IMR-90 (cell line): ENCODE data around the gene THADA. TPM values are rescaled to one million over a fixed set of nuclear protein-coding genes. Genes with fewer than 3 reads are reported as not detected.

Source experiments
- ATAC-seq: fragments of 200-7000 bp; cut with Tn5 transposase; 2 replicates; pipeline ENCODE4 v1.9.1; 2020; ENCODE audit warnings: low read depth, mild to moderate bottlenecking, moderate library complexity
- BruUV-seq: library from RNA; stranded (reverse); fragments of 400-500 nt; replicated peaks from 2 replicates; lab custom pipeline; 2021; lab: Mats Ljungman, UMichigan
- CTCF ChIA-PET: fragments of 300-600 bp; formaldehyde crosslinking; extraction: SDS; loops from one replicate; lab custom pipeline; 2021; ENCODE audit warnings: antibody characterized with exemption; lab: Yijun Ruan, JAX
- POLR2A ChIA-PET: fragments of 300-600 bp; sonication (Branson Sonifier 250); formaldehyde crosslinking; loops from one replicate; lab custom pipeline; 2022; ENCODE audit warnings: antibody characterized with exemption; ENCODE audit not compliant: unreplicated experiment; lab: Charles Lee
- DNase-seq: peaks from one replicate; pipeline ENCODE4 v3.0.0; 2013
- H2AFZ ChIP-seq: replicated peaks from 2 replicates; pipeline ENCODE3; 2013; ENCODE audit warnings: low read length, mild to moderate bottlenecking; ENCODE audit not compliant: poor library complexity
- H2AK5ac ChIP-seq: 2 replicates; pipeline ENCODE4 v1.6.1; 2013; ENCODE audit warnings: low read depth, low read length, inconsistent platforms
- H2AK9ac ChIP-seq: replicated peaks from 2 replicates; pipeline ENCODE3; 2013; ENCODE audit warnings: mild to moderate bottlenecking, low read depth, low read length, moderate library complexity; ENCODE audit not compliant: poor library complexity
- H2BK120ac ChIP-seq: 2 replicates; pipeline ENCODE4 v1.6.1; 2013; ENCODE audit warnings: low read depth, low read length, inconsistent platforms
- H2BK15ac ChIP-seq: 3 replicates; pipeline ENCODE4 v1.6.1; 2013; ENCODE audit warnings: low read depth, low read length, inconsistent platforms
- H2BK20ac ChIP-seq: 2 replicates; pipeline ENCODE4 v1.6.1; 2013; ENCODE audit warnings: low read depth, mild to moderate bottlenecking, inconsistent platforms, low read length, moderate library complexity
- H2BK5ac ChIP-seq: 2 replicates; pipeline ENCODE4 v1.6.1; 2013; ENCODE audit warnings: mild to moderate bottlenecking, low read depth, low read length, inconsistent platforms; ENCODE audit not compliant: poor library complexity, severe bottlenecking
- H3K14ac ChIP-seq: replicated peaks from 2 replicates; pipeline ENCODE4 v1.6.1; 2013; ENCODE audit warnings: low read depth, low read length, inconsistent platforms
- H3K18ac ChIP-seq: 2 replicates; pipeline ENCODE4 v1.6.1; 2013; ENCODE audit warnings: low read depth, low read length, control low read depth
- H3K23ac ChIP-seq: 2 replicates; pipeline ENCODE4 v1.6.1; 2013; ENCODE audit warnings: low read depth, low read length, inconsistent platforms
- H3K27ac ChIP-seq: 2 replicates; pipeline ENCODE4 v1.5.1; 2013; ENCODE audit warnings: mild to moderate bottlenecking, control low read depth, low read length; ENCODE audit not compliant: insufficient read depth
- H3K27me3 ChIP-seq: 2 replicates; pipeline ENCODE4 v1.6.1; 2013; ENCODE audit warnings: low read length; ENCODE audit not compliant: control insufficient read depth, insufficient read depth
- H3K36me3 ChIP-seq: 2 replicates; pipeline ENCODE4 v1.6.1; 2013; ENCODE audit warnings: low read length, mixed read lengths; ENCODE audit not compliant: control insufficient read depth, insufficient read depth
- H3K4ac ChIP-seq: 2 replicates; pipeline ENCODE4 v1.6.1; 2013; ENCODE audit warnings: low read depth, low read length, inconsistent platforms
- H3K4me1 ChIP-seq: 2 replicates; pipeline ENCODE4 v1.6.1; 2013; ENCODE audit warnings: low read length, mixed read lengths; ENCODE audit not compliant: control insufficient read depth, insufficient read depth
- H3K4me2 ChIP-seq: 2 replicates; pipeline ENCODE4 v1.6.1; 2013; ENCODE audit warnings: low read depth, mild to moderate bottlenecking, control low read depth, low read length, moderate library complexity
- H3K4me3 ChIP-seq: 2 replicates; pipeline ENCODE4 v1.5.1; 2013; ENCODE audit warnings: low read depth, mild to moderate bottlenecking, control low read depth, low read length, moderate library complexity; ENCODE audit not compliant: insufficient read depth
- H3K56ac ChIP-seq: 2 replicates; pipeline ENCODE4 v1.6.1; 2013; ENCODE audit warnings: low read length, inconsistent platforms; ENCODE audit not compliant: insufficient read depth; ENCODE audit errors: extremely low read depth
- H3K79me1 ChIP-seq, 2 experiments: 2 replicates each; pipeline ENCODE4 v1.6.1; 2013; ENCODE audit warnings: low read length in 2 of 2, inconsistent platforms in 1 of 2, low read depth in 1 of 2
- H3K9ac ChIP-seq: 2 replicates; pipeline ENCODE4 v1.6.1; 2013; ENCODE audit warnings: low read depth, low read length, control low read depth
- H3K9me1 ChIP-seq: 2 replicates; pipeline ENCODE4 v1.6.1; 2013; ENCODE audit warnings: low read length, inconsistent platforms; ENCODE audit not compliant: insufficient read depth
- H3K9me3 ChIP-seq: 2 replicates; pipeline ENCODE4 v1.6.1; 2013; ENCODE audit warnings: low read length; ENCODE audit not compliant: control insufficient read depth, insufficient read depth
- H4K20me1 ChIP-seq: 2 replicates; pipeline ENCODE4 v1.6.1; 2013; ENCODE audit warnings: low read length, inconsistent platforms; ENCODE audit not compliant: insufficient read depth
- H4K5ac ChIP-seq: 2 replicates; pipeline ENCODE4 v1.6.1; 2013; ENCODE audit warnings: mild to moderate bottlenecking, low read depth, low read length, control low read depth
- H4K8ac ChIP-seq, 2 experiments: 2 replicates each; pipeline ENCODE4 v1.6.1; 2013; ENCODE audit warnings: low read depth in 2 of 2, low read length in 2 of 2, control low read depth in 1 of 2, inconsistent platforms in 1 of 2
- H4K91ac ChIP-seq: 2 replicates; pipeline ENCODE4 v1.6.1; 2013; ENCODE audit warnings: low read depth, low read length, inconsistent platforms; ENCODE audit not compliant: insufficient read depth
- MAZ ChIP-seq: IDR thresholded peaks from 2 replicates; pipeline ENCODE4 v1.6.1; 2012; ENCODE audit warnings: low read depth, mild to moderate bottlenecking, low read length, improper control_type of control experiment, moderate library complexity, borderline replicate concordance
- WGBS, 2 experiments: methylation state at CpG; one replicate each; pipeline versions ENCODE4 v1.1.5 to v1.1.7; 2013; ENCODE audit warnings: missing lambda C conversion rate in 2 of 2; ENCODE audit not compliant: insufficient read length in 1 of 2; ENCODE audit errors: extremely low coverage in 2 of 2; 5-methylcytosine and 5-hydroxymethylcytosine counted together
- dilution Hi-C: fragments of 300-500 bp; cut with HindIII; formaldehyde crosslinking; loops from one replicate; pipeline ENCODE4 v1.14.3; 2018; ENCODE audit warnings: low sequenced_read_pairs; ENCODE audit not compliant: unreplicated experiment
- in situ Hi-C: fragments of 300-500 bp; cut with MboI; formaldehyde crosslinking; loops from 3 replicates; pipeline ENCODE4 v1.14.3; 2019; ENCODE audit warnings: low sequenced_read_pairs, inconsistent platforms, mixed read lengths
- intact Hi-C: fragments of 100-400 bp; cut with micrococcal nuclease; formaldehyde crosslinking; loops from 2 replicates; pipeline ENCODE4 v1.10.0; 2022
- polyA plus RNA-seq, 3 experiments: library from polyadenylated mRNA; depleted of rRNA; stranded (reverse); fragments of >200 nt; gene quantifications; 2 replicates each; pipeline ENCODE4 v1.2.3, GENCODE V29; 2012; ENCODE audit warnings: low replicate concordance in 1 of 3
- total RNA-seq: library from RNA; depleted of rRNA; stranded (reverse); fragments of >200 nt; gene quantifications from 2 replicates; pipeline ENCODE4 v1.2.3, GENCODE V29; 2012

The THADA gene
- total and polyA plus RNA-seq, 2 of the 4 experiments (the other 2 are of a cell fraction): 10.5 to 21.3 TPM

DNA sequence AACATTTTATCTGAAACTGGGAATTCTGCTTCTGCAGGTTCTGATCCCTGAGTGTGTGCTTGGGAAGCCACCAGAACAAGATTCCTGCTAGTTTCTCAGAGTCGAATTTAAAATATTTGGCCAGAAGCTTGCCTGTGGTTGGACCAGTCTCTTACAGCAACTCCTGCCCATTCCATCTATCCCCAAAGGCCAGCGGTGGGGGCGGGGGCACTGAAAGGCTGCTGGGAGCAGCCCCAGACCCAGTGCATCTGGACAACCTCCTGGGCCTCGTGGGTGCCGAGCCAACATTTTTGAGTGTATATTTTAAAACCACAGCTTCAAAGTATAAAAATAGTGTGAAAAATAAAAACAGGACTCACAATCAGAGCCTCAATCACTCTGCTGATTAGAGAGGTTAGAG, 330.8 kb downstream of the THADA start:
- Histone ChIP-seq H3K79me1 (no peaks in the 10 kb centered on the region), H3K4ac (no peak overlapping the region), H2BK15ac (no peak overlapping the region), H3K4me2 (no peak overlapping the region), H2AK5ac (no peak overlapping the region), H3K27me3 (no peaks in the 10 kb centered on the region; the same call in 1 of the 2 replicates), H4K20me1 (peaks cover 13% of the 10 kb centered on the region; the same call in 1 of the 2 replicates), H4K5ac (no peak overlapping the region), H3K18ac (no peak overlapping the region), H2AK9ac (no peak overlapping the region), H3K9me1 (peaks cover 25% of the 10 kb centered on the region), H3K27ac (no peak overlapping the region), H3K4me1 (peaks cover 22% of the 10 kb centered on the region), H2BK20ac (no peak overlapping the region), H2AFZ (no peak overlapping the region), H4K8ac (no peak overlapping the region), H4K91ac (no peak overlapping the region), H3K36me3 (peaks cover 2% of the 10 kb centered on the region; the same call in 1 of the 2 replicates), H3K23ac (no peak overlapping the region), H2BK5ac (no peak overlapping the region), H3K9me3 (no peaks in the 10 kb centered on the region), H3K9ac (no peak overlapping the region), H3K56ac (no peak overlapping the region), H3K4me3 (no peak overlapping the region), H2BK120ac (no peak overlapping the region), H3K14ac (no peak overlapping the region)
- DNase-seq: no peak
- ATAC-seq: no peak
- no peak for TF ChIP-seq MAZ
- no TSS peak for BruUV-seq
- dilution Hi-C loops (no loop called here), intact Hi-C loops (no loop called here), in situ Hi-C loops (no loop called here)
- ChIA-PET CTCF (no interaction called here), POLR2A (no interaction called here)
- WGBS, 2 experiments: 20% methylated on average over 1 of the region's 5 CpGs; no CpG with 5 or more reads in 1 of the 2 experiments
